HS-27A (cell line): ENCODE data around the gene TAF1.
"Not testable (repeated sequence)": the region's sequence is repeated elsewhere in the genome, so short reads cannot be mapped to it uniquely, and the experiment has no call there.

Source experiments
- DNase-seq: peaks from one replicate; pipeline ENCODE4 v3.0.0-alpha.2; 2012; ENCODE audit warnings: low read depth, missing footprints

The TAF1 gene, protein sequence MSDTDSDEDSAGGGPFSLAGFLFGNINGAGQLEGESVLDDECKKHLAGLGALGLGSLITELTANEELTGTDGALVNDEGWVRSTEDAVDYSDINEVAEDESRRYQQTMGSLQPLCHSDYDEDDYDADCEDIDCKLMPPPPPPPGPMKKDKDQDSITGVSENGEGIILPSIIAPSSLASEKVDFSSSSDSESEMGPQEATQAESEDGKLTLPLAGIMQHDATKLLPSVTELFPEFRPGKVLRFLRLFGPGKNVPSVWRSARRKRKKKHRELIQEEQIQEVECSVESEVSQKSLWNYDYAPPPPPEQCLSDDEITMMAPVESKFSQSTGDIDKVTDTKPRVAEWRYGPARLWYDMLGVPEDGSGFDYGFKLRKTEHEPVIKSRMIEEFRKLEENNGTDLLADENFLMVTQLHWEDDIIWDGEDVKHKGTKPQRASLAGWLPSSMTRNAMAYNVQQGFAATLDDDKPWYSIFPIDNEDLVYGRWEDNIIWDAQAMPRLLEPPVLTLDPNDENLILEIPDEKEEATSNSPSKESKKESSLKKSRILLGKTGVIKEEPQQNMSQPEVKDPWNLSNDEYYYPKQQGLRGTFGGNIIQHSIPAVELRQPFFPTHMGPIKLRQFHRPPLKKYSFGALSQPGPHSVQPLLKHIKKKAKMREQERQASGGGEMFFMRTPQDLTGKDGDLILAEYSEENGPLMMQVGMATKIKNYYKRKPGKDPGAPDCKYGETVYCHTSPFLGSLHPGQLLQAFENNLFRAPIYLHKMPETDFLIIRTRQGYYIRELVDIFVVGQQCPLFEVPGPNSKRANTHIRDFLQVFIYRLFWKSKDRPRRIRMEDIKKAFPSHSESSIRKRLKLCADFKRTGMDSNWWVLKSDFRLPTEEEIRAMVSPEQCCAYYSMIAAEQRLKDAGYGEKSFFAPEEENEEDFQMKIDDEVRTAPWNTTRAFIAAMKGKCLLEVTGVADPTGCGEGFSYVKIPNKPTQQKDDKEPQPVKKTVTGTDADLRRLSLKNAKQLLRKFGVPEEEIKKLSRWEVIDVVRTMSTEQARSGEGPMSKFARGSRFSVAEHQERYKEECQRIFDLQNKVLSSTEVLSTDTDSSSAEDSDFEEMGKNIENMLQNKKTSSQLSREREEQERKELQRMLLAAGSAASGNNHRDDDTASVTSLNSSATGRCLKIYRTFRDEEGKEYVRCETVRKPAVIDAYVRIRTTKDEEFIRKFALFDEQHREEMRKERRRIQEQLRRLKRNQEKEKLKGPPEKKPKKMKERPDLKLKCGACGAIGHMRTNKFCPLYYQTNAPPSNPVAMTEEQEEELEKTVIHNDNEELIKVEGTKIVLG (N-terminal part only)

DNA sequence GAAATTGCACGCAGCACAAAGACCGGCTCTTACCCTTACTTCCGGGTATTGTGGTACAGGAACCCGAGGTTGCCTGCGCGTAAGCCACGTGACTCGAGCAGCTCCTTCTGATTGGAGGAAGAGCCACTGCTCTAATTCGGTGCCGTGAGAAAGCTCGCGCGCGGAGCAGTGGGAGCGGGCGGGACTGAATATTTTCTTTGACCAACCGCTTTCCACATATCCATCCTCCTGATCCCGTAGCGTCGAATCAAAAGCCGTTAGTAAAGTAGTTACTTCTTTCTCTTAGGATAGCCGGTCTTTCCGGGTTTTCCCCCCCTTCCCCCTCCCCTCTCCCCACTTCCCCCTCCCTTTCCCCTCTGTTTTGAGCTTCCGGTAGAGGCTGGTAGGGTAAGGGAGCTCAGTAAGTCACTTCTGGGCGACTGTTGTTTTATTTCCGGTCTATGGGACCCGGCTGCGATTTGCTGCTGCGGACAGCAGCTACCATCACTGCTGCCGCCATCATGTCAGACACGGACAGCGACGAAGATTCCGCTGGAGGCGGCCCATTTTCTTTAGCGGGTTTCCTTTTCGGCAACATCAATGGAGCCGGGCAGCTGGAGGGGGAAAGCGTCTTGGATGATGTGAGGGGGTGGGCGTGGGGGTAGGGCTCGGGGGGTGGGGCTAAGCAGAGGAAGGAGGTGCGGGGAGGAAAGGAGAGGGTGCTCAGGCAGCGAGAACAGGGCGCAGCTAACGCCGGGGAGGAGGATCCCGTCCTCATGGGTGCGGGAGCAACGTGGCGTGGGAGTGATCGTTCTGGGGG is at the start of gene TAF1:
Gene TAF1 (plus strand): TSS at position 483 of the 799 bp plus-strand sequence. CDS start 18 bp downstream, at position 501.
- DNase-seq, result peak; percentile 80

DNA sequence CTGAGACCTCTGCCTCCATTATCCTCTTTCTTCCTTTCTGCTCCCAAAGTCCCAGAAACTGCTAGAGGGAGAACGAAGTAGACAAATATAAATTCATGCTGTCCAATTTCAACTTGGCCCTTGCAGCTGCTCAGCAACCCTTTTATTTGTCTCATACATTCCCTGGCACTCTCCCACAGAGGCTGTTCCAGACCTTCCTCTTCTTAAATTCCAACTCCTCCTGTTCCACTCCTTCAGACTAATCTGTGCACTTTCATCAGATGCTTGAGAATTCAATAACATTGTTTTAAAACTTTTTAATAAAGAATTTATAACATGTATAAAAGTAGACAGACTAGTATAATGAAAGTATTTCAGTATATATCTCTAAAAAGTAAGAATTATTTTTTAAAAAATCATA is 49.2 kb upstream of the TAF1 start:
- DNase-seq, result not testable (repeated sequence)

DNA sequence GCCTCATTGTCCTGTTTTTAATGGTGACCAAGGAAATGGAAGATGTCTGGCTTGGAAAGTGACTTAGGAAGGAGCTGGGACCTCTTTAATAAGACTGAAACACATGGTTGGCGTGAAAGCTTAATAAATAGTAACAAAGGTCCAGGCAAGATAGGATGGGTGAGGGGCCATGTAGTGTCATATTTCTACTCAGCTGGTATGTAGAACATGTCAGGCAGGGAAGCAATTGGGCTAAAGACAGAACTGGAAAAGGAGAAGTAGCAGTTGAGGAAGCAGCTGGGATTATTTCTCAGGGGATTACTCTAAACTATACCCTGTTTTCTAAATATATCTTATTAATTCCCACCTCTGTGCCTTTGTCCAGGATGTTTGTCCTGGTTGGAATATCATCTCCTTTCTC is 46.0 kb upstream of the TAF1 start:
- DNase-seq, result no peak

DNA sequence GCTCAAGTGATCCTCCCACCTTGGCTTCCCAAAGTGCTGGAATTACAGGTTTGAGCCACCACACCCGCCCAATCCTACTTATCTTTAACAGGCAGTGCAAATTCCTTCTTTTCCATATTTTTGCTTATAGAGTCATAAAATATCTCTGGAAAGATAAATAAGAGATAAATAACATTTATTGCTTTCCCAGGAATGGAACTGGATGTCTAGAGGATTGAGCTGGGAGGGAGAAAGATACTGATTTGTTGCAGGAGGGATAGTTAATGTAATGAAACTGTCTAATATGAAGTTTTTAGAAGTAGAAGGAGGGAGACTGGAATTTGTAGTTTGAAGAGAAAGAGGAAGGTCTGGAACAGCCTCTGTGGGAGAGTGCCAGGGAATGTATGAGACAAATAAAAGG is 44.4 kb upstream of the TAF1 start:
- no peak for DNase-seq

DNA sequence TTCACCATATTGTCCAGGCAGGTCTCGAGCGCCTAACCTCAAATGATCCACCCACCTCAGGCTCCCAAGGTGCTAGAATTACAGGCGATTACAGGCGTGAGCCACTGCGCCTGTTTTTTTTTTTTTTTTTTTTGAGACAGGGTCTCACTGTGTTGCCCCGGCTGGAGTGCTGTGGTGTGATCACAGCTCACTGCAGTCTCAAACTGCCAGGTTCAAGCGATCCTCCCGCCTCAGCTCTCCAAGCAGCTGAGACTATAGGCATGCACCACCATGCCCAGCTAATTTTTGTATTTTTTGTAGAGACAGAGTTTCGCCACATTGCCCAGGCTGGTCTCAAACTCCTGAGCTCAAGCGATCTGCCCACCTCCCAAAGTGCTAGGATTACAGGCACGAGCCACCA is 41.7 kb upstream of the TAF1 start:
- not testable (repeated sequence) for DNase-seq

DNA sequence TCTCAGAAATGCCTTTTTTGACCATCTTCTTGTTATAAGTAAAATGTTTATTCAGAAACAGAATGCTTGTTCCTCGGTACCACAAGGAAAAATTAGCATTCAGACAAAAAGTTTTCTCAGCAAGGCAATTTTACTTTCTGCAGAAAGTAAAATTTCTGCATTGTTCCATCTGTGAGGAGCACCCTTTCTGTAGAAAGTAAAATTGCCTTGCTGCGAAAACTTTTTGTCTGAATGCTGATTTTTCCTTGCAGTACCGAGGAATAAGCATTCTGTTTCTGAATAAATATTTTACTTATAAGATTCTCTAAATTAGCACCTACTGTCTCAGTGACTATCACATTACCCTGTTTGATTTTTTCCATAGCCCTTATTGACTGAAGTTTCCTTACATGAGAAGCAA is 39.8 kb upstream of the TAF1 start:
- DNase-seq, result no peak

DNA sequence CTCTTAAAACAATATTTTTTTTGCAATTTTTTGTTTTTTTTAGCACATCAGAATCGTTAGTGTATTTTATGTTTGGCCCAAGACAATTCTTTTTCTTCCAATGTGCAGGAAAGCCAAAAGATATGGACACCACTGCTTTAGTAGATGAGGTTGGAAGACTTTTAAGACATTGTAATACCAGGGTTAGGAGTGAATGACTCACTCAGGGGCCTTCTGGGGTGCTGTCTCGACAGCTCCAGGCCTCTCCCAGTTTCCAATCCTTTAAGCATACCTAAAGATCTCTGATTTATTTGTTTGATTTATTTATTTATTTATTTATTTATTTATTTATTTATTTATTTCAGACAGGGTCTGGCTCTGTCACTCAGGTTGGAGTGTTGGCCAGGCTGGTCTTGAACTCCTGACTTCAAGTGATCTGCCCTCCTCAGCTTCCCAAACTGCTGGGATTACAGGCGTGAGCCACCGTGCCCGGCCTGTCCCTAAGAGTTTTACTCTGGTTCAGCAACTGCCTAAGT is 16.9 kb upstream of the TAF1 start:
- DNase-seq, result not testable (repeated sequence)

DNA sequence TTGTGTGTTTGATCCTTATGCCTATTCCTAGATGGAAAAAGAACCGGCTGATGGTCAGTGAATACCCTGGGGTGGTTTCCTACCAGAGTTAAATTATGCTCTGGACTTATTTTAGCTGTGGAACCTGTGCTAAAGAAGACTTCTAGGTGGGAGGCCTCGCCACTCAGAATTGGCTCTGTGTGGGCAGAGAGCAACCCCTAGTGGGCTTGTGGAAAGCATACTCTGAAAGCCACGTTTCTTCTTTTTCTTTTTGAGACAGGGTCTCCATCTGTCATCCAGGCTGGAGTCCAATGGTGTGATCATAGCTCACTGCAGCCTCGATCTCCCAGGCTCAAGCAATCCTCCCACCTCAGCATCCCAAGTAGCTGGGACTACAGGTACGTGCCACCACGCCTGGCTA is 16.3 kb upstream of the TAF1 start:
- not testable (repeated sequence) for DNase-seq

DNA sequence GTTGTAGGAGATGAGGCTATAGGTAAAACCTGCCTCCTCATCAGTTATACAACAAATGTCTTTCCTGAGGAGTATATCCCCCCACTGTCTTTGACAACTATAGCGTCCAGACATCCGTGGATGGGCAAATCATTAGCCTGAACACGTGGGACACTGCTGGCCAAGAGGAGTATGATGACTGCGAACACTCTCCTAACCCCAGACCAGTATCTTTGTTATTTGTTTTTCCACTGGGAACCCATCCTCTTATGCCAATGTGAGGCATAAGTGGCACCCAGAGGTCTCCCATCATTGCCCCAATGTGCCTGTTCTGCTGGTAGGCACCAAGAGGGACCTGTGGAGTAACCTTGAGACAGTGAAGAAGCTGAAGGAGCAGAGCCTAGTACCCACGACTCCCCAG is 13.7 kb upstream of the TAF1 start:
- DNase-seq, result not testable (repeated sequence)

DNA sequence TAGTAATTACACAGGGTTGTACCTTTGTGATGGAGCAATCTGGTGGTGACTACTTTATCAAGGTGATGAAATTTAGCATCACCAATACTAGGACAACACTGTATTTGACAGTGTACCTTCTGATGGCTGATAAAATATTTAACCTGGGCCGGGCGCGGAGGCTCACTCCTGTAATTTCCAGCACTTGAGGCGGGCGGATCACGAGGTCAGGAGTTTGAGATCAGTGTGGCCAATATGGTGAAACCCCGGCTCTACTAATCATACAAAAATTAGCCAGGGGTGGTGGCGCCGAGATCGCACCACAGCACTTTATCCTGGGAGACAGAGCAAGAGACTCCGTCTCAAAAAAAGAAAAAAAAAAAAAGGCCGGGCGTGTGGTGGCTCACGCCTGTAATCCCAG is 1.9 kb upstream of the TAF1 start:
- no peak for DNase-seq

DNA sequence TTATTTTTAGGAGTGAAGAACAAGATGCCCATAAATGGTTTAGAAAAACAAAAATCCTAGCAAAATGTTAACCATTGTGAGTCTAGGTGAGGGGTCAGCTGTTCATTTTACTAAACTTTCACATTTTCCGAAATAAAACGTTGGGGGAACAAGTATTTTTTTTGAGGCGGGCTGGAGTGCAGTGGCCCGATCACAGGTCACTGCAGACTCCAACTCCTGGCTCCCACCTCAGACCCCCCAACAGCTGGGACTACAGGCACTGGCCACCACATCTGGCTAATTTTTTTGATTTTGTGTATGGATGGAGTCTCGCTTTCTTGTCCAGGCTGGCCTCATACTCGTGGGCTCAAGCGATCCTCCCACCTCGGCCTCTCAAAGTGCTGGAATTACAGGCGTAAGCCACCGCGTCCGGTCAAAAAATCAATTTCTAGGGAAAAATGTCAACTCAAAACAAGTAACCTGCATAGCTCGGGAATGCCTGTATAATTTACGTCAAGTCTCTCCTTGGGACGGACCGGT is 742 bp upstream of the TAF1 start:
- no peak for DNase-seq

DNA sequence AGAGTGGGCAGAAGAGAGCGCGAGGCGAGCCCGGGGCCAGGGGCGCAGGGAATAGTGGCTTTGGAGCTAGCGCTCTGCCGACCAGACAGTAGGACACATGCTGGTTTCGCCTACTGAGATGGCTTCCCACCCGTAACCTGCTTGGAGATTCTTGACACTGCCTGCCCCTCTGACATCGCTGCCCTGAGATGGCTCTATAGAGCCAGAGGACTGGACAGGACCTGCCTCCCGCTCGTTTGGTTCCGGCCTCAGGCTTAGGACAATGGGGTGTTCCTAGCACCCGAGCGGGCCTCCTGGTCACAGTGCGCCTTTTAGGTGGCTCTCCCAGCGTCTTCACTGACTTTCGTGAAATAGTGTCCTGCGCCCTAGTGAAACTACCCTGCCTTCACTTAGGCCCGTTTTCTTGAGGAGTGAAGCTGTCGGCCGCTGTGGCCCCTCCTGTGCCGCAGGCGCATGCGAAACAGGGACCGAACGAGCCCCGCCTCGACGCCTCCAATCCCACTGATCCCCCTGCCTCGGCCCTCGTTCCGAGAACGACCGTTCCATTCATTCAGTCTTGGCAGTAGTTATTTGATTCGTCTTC is 608 bp downstream of the TAF1 start:
- no peak for DNase-seq

DNA sequence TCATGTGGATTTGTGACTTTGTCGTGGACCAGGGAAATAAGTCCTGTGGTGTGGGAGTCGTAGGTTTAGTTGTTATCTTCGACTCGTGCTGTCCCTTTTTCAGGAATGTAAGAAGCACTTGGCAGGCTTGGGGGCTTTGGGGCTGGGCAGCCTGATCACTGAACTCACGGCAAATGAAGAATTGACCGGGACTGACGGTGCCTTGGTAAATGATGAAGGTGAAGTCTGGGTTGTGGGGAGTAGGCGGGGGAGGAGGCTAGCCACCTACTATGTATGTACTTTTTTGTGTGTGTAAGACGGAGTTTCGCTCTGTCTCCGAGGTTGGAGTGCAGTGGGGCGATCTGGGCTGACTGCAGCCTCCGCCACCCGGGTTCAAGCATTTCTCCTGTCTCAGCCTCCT is 1.2 kb downstream of the TAF1 start:
- no peak for DNase-seq

DNA sequence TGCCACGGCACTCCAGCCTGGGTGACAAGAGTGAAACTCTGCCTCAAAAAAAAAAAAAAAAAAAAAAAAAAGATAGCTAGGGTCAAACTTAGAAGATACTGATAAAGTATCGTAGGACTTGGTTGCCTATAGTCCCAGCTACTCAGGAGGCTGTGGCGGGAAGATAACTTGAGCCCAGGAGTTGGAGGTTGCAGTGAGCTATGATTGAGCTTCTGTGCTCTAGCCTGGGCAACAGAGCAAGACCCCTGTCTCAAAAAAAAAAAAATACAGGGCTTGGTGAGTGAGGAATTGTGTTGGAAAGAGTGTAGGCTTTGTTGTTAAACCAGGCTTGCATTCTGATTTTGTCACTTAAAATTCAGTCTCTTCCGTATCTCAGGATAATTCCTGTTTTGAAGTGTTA is 6.2 kb downstream of the TAF1 start:
- DNase-seq, result no peak

DNA sequence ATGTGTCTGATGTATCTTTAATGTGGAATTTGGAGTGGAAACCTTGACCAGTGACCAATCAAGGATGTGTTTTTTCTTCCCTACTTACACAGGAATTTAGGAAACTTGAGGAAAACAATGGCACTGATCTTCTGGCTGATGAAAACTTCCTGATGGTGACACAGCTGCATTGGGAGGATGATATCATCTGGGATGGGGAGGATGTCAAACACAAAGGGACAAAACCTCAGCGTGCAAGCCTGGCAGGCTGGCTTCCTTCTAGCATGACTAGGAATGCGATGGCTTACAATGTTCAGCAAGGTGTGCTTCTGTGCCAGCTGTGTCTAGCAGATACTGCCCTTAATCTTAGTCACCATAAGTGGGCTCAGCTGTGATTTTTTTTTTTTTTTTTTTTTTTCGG is 12.6 kb downstream of the TAF1 start:
- DNase-seq, result no peak

DNA sequence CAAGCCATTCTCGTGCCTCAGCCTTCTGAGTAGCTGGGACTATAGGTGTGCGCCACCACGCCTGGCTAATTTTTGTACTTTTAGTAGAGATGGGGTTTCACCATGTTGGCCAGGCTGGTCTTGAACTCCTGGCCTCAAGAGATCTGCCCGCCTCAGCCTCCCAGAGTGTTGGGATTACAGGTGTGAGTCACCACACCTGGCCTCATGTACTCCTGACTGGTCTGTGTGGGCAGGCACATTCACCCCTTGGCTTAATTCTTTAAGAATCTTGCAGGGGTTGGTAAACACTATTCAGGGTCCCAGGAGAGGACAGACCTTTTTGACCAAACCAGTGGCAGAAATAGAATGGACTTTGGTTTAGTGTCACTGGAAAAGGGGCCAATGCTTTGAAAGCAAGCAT is 25.6 kb downstream of the TAF1 start:
- not testable (repeated sequence) for DNase-seq

DNA sequence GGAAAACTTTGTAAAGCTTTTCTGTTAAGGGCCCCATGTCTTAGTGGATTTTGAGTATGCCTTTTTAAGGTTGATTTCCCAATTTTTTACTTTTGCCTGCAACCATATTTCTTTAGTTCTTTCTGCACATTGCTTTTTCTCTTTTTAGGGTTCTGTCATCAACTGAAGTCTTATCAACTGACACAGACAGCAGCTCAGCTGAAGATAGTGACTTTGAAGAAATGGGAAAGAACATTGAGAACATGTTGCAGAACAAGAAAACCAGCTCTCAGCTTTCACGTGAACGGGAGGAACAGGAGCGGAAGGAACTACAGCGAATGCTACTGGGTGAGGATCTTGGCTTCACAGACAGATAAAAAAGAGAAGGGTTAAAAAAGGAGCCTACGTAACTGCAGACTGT is 27.8 kb downstream of the TAF1 start:
- DNase-seq, result no peak

DNA sequence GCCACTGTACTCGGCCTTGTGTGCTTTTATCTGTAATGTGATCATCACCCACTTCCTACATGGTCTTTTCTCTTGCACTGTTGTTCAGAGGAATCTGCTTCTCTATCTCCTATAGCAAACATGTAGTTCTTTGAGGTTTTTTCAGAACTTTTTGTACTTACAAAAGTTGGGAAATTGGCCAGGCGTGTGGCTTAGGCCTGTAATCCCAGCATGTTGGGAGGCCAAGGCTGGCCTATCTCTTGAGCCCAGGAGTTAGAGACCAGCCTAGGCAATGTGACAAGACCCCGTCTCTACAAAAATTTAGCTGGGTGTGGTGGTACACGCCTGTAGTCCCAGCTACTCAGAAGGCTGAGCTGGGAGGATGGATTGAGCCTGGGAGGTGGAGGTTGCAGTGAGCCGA is 30.4 kb downstream of the TAF1 start:
- no peak for DNase-seq

DNA sequence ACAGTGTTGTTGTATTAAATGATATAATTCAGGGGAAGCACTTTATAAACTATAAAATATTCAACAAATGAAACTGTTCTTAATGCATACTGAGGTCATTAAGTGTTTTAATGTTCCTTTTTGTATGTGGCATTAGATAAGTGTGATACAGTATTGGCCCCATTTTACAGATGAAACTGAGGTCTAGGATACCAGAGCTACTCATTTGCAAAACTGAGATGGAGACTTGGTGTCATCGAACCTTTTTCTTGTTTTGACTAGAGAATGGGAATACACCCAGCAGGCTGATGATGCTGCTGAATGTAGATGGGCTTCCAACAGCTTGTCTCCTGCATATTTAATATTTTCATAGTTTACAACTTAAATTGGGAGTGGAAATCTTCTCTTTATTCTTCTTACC is 34.6 kb downstream of the TAF1 start:
- no peak for DNase-seq

DNA sequence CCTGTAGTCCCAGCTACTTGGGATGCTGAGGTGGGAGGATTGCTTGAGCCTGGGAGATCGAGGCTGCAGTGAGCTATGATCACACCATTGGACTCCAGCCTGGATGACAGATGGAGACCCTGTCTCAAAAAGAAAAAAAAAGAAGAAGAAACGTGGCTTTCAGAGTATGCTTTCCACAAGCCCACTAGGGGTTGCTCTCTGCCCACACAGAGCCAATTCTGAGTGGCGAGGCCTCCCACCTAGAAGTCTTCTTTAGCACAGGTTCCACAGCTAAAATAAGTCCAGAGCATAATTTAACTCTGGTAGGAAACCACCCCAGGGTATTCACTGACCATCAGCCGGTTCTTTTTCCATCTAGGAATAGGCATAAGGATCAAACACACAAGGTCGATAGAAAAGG is 50.1 kb downstream of the TAF1 start:
- not testable (repeated sequence) for DNase-seq

DNA sequence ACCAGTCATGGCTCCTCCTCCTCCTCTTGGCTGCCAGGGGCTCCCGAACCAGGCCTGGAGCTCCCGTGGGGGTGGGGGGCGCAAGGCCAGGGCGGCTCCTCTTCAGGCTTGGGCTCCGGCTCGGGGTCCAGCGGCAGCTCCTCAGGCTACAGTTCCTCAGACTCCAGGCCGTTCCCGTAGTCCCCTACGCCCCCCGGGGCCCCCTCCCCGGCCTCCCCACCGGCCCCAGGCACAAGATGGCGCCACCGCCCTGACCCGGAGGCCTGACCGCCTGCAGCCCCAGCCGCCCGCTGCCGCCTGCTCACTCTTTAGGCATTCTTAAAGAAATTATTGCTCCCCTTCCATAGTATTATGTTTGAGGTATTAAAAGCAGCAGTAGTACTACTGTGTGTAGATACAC is 54.5 kb downstream of the TAF1 start:
- DNase-seq, result no peak
